ENCODE data around the gene SH3PXD2A.

The SH3PXD2A gene

GRCh38 chr10:103764296-103765088 is 90.9 kb downstream of the SH3PXD2A start:
- H3K79me2 ChIP-seq (ENCODE audit: insufficient read depth, low read depth): no peaks in the 10 kb centered on the region
- H2AFZ ChIP-seq (ENCODE audit: low read depth): no peak overlapping the region
- H4K20me1 ChIP-seq (ENCODE audit: insufficient read depth): no peaks in the 10 kb centered on the region
- H3K9ac ChIP-seq: no peak overlapping the region
- H3K4me1 ChIP-seq (ENCODE audit: low read depth, poor library complexity, severe bottlenecking): no peaks in the 10 kb centered on the region
- no peak overlapping the region for H3K4me3 ChIP-seq (IDR thresholded peaks at IDR 0.05; ENCODE audit: insufficient read depth, low read depth, low read length)
- H3K36me3 ChIP-seq (ENCODE audit: insufficient read depth): no peaks in the 10 kb centered on the region
- H3K4me2 ChIP-seq: no peak overlapping the region
- TF ChIP-seq CTCF (conservative IDR thresholded peaks at IDR 0.05; ENCODE audit: low read depth, low read length): no peak
- H3K27me3 ChIP-seq (ENCODE audit: insufficient read depth, low read depth): no peaks in the 10 kb centered on the region
- no peak overlapping the region for H3K27ac ChIP-seq

- Histone ChIP-seq H4K20me1 (ENCODE audit: insufficient read depth) (no peaks in the 10 kb centered on the region), H3K27ac (no peak overlapping the region), H2AFZ (ENCODE audit: low read depth) (no peak overlapping the region; the same call in 1 of the 2 replicates), H3K9ac (no peak overlapping the region), H3K27me3 (ENCODE audit: insufficient read depth, low read depth) (no peaks in the 10 kb centered on the region), H3K4me2 (no peak overlapping the region), H3K4me3 (IDR thresholded peaks at IDR 0.05; ENCODE audit: insufficient read depth, low read depth, low read length) (no peak overlapping the region), H3K36me3 (ENCODE audit: insufficient read depth) (no peaks in the 10 kb centered on the region), H3K4me1 (ENCODE audit: low read depth, poor library complexity, severe bottlenecking) (no peaks in the 10 kb centered on the region), H3K79me2 (ENCODE audit: insufficient read depth, low read depth) (no peaks in the 10 kb centered on the region)
- no peak for TF ChIP-seq CTCF (conservative IDR thresholded peaks at IDR 0.05; ENCODE audit: low read depth, low read length)
These were observed 91.8 kb downstream of the SH3PXD2A start for GRCh38 chr10:103763374-103764202.

GRCh38 chr10:103762916-103763315 is 92.5 kb downstream of the SH3PXD2A start:
- H4K20me1 ChIP-seq (ENCODE audit: insufficient read depth): no peaks in the 10 kb centered on the region
- H3K36me3 ChIP-seq (ENCODE audit: insufficient read depth): no peaks in the 10 kb centered on the region
- no peak overlapping the region for H3K4me3 ChIP-seq (IDR thresholded peaks at IDR 0.05; ENCODE audit: insufficient read depth, low read depth, low read length)
- TF ChIP-seq CTCF (conservative IDR thresholded peaks at IDR 0.05; ENCODE audit: low read depth, low read length): no peak
- H3K4me1 ChIP-seq (ENCODE audit: low read depth, poor library complexity, severe bottlenecking): no peaks in the 10 kb centered on the region
- H3K27ac ChIP-seq: no peak overlapping the region
- no peaks in the 10 kb centered on the region for H3K27me3 ChIP-seq (ENCODE audit: insufficient read depth, low read depth)
- no peak overlapping the region; the same call in 1 of the 2 replicates for H2AFZ ChIP-seq (ENCODE audit: low read depth)
- no peak overlapping the region for H3K4me2 ChIP-seq
- no peak overlapping the region for H3K9ac ChIP-seq
- no peaks in the 10 kb centered on the region for H3K79me2 ChIP-seq (ENCODE audit: insufficient read depth, low read depth)

GRCh38 chr10:103762162-103762561 is 93.2 kb downstream of the SH3PXD2A start:
- Histone ChIP-seq H3K27ac (no peak overlapping the region), H3K4me3 (IDR thresholded peaks at IDR 0.05; ENCODE audit: insufficient read depth, low read depth, low read length) (no peak overlapping the region), H3K36me3 (ENCODE audit: insufficient read depth) (no peaks in the 10 kb centered on the region), H4K20me1 (ENCODE audit: insufficient read depth) (no peaks in the 10 kb centered on the region), H3K27me3 (ENCODE audit: insufficient read depth, low read depth) (no peaks in the 10 kb centered on the region), H3K4me2 (no peak overlapping the region), H3K79me2 (ENCODE audit: insufficient read depth, low read depth) (no peaks in the 10 kb centered on the region), H3K4me1 (ENCODE audit: low read depth, poor library complexity, severe bottlenecking) (no peaks in the 10 kb centered on the region), H2AFZ (ENCODE audit: low read depth) (no peak overlapping the region), H3K9ac (no peak overlapping the region)
- TF ChIP-seq CTCF (conservative IDR thresholded peaks at IDR 0.05; ENCODE audit: low read depth, low read length): no peak

Data from KMS-11 (cell line).